ENCODE data around the gene ATF6B.

- TF ChIP-seq CTCF (IDR thresholded peaks at IDR 0.05) (no peak), POLR2AphosphoS5 (IDR thresholded peaks at IDR 0.05) (no peak), POLR2A (IDR thresholded peaks at IDR 0.05) (no peak)
Measured at GRCh38 chr6:32167761-32168262, 39.8 kb upstream of the ATF6B start.

Measured in breast epithelium (tissue), 3 donors.